Measurements from ENCODE around the gene ESYT1.

The ESYT1 gene

GRCh38 chr12:56189099-56189917 is 61.2 kb downstream of the ESYT1 start, which contains the start of gene SMARCC2:
Gene SMARCC2, minus strand, starts transcription at chr12:56189483. Its CDS starts 22 bp downstream, at chr12:56189461.
- peak; percentile 89 for DNase-seq

- DNase-seq: peak; percentile 96
Observed at GRCh38 chr12:56189918-56190694, 62.0 kb downstream of the ESYT1 start.

- DNase-seq: no peak
Observed at GRCh38 chr12:56190695-56191155, 62.7 kb downstream of the ESYT1 start.

GRCh38 chr12:56192582-56192981 is 64.5 kb downstream of the ESYT1 start:
- DNase-seq: no peak

- DNase-seq: peak; percentile 87
Observed at GRCh38 chr12:56193025-56193578, 65.0 kb downstream of the ESYT1 start.

Measured in activated CD4-positive, alpha-beta T cell treated with anti-CD3 and anti-CD28 coated beads, Interleukin-2, Interleukin-6, amounts not matched to agents 100 ng/mL and 50 ng/mL, durations not matched to agents 16 hours and 8 hours (primary cell).